ENCODE results near the gene ZNF619.

The ZNF619 gene

GRCh38 chr3:40518848-40519247 is 41.9 kb downstream of the ZNF619 start:
- no peak overlapping the region for H3K4me3 ChIP-seq (ENCODE audit: low read length in 2 of 2)
- no peak overlapping the region for H3K9ac ChIP-seq (ENCODE audit: low read depth, low read length, poor library complexity)
- H2AFZ ChIP-seq (ENCODE audit: low read length), result no peak overlapping the region
- no peak overlapping the region for H2BK12ac ChIP-seq (ENCODE audit: low read length)
- no peak overlapping the region for H4K91ac ChIP-seq (ENCODE audit: low read depth, low read length, poor library complexity)
- H2BK5ac ChIP-seq (ENCODE audit: low read length), result no peak overlapping the region
- H3K27ac ChIP-seq (replicated peaks; ENCODE audit: low read length), result no peak overlapping the region
- DNase-seq (ENCODE audit: low spot score), result no peak
- H3K4ac ChIP-seq (ENCODE audit: low read length), result no peak overlapping the region
- peaks cover 24 to 53% of the 10 kb centered on the region in 2 donors for H3K36me3 ChIP-seq (replicated peaks in 1 of 2; ENCODE audit: control insufficient read depth in 2 of 2, insufficient read depth in 2 of 2, low read length in 2 of 2)
- peaks cover 0 to 9% of the 10 kb centered on the region in 2 donors for H3K9me3 ChIP-seq (replicated peaks in 1 of 2; ENCODE audit: control insufficient read depth in 2 of 2, insufficient read depth in 1 of 2, low read depth in 1 of 2, low read length in 2 of 2)
- no peak overlapping the region for H3K23ac ChIP-seq (ENCODE audit: low read depth, low read length, poor library complexity)
- no peak overlapping the region for H3K14ac ChIP-seq (ENCODE audit: low read length)
- H3K27me3 ChIP-seq (ENCODE audit: control insufficient read depth in 3 of 3, insufficient read depth in 3 of 3, low read depth in 1 of 3, low read length in 3 of 3), result no peaks in the 10 kb centered on the region
- H3K4me2 ChIP-seq (ENCODE audit: insufficient read depth, low read length, poor library complexity, severe bottlenecking), result no peak overlapping the region
- no peak overlapping the region for H2BK15ac ChIP-seq (ENCODE audit: low read length)
- H2BK120ac ChIP-seq (ENCODE audit: low read depth, low read length), result no peak overlapping the region
- WGBS, 2 donors (ENCODE audit: extremely low coverage in 2 of 2, insufficient read length in 2 of 2, insufficient replicate concordance in 1 of 2), result 100% methylated on average over 1 of the region's 1 CpG; no CpG with 5 or more reads in 1 of the 2 donors
- no peak overlapping the region for H4K8ac ChIP-seq (ENCODE audit: low read depth, low read length)
- no peaks in the 10 kb centered on the region for H3K79me1 ChIP-seq (ENCODE audit: low read depth, low read length)
- H2AK5ac ChIP-seq (ENCODE audit: low read depth, low read length), result no peak overlapping the region
- no peak overlapping the region for H3K18ac ChIP-seq (ENCODE audit: low read length)
- no peaks in the 10 kb centered on the region for H3K4me1 ChIP-seq (ENCODE audit: control insufficient read depth in 2 of 2, insufficient read depth in 1 of 2, low read depth in 1 of 2, low read length in 2 of 2)

- no peak for DNase-seq (ENCODE audit: low spot score)
- no CpG with 5 or more reads among the region's 3 CpGs for whole genome bisulfite sequencing, 2 donors (ENCODE audit: extremely low coverage in 2 of 2, insufficient read length in 2 of 2, insufficient replicate concordance in 1 of 2)
Measured at GRCh38 chr3:40521254-40521653, 44.3 kb downstream of the ZNF619 start.

GRCh38 chr3:40523781-40524180 is 46.9 kb downstream of the ZNF619 start:
- Histone ChIP-seq H3K18ac (ENCODE audit: low read length) (no peak overlapping the region), H3K9me3 (replicated peaks in 1 of 2; ENCODE audit: control insufficient read depth in 2 of 2, insufficient read depth in 1 of 2, low read depth in 1 of 2, low read length in 2 of 2) (peaks cover 0 to 2% of the 10 kb centered on the region in 2 donors), H3K4me2 (ENCODE audit: insufficient read depth, low read length, poor library complexity, severe bottlenecking) (no peak overlapping the region), H3K23ac (ENCODE audit: low read depth, low read length, poor library complexity) (no peak overlapping the region), H4K91ac (ENCODE audit: low read depth, low read length, poor library complexity) (no peak overlapping the region), H3K27me3 (ENCODE audit: control insufficient read depth in 3 of 3, insufficient read depth in 3 of 3, low read depth in 1 of 3, low read length in 3 of 3) (no peaks in the 10 kb centered on the region), H3K4ac (ENCODE audit: low read length) (no peak overlapping the region), H2AFZ (ENCODE audit: low read length) (no peak overlapping the region), H2BK15ac (ENCODE audit: low read length) (no peak overlapping the region), H3K79me1 (ENCODE audit: low read depth, low read length) (peaks cover 3% of the 10 kb centered on the region), H3K4me1 (ENCODE audit: control insufficient read depth in 2 of 2, insufficient read depth in 1 of 2, low read depth in 1 of 2, low read length in 2 of 2) (peaks cover 3 to 8% of the 10 kb centered on the region in 2 donors), H3K36me3 (replicated peaks in 1 of 2; ENCODE audit: control insufficient read depth in 2 of 2, insufficient read depth in 2 of 2, low read length in 2 of 2) (peaks cover 2 to 35% of the 10 kb centered on the region in 2 donors), H2AK5ac (ENCODE audit: low read depth, low read length) (no peak overlapping the region), H4K8ac (ENCODE audit: low read depth, low read length) (no peak overlapping the region), H2BK12ac (ENCODE audit: low read length) (no peak overlapping the region), H3K9ac (ENCODE audit: low read depth, low read length, poor library complexity) (no peak overlapping the region), H3K27ac (replicated peaks; ENCODE audit: low read length) (no peak overlapping the region), H2BK5ac (ENCODE audit: low read length) (no peak overlapping the region), H3K14ac (ENCODE audit: low read length) (no peak overlapping the region), H2BK120ac (ENCODE audit: low read depth, low read length) (no peak overlapping the region), H3K4me3 (ENCODE audit: low read length in 2 of 2) (no peak overlapping the region)
- DNase-seq (ENCODE audit: low spot score), result no peak
- WGBS, 2 donors (ENCODE audit: extremely low coverage in 2 of 2, insufficient read length in 2 of 2, insufficient replicate concordance in 1 of 2), result no CpG with 5 or more reads among the region's 2 CpGs

More at GRCh38 chr3:40521254-40521653, 44.3 kb downstream of the ZNF619 start:
- peaks cover 0 to 9% of the 10 kb centered on the region in 2 donors for H3K9me3 ChIP-seq (replicated peaks in 1 of 2; ENCODE audit: control insufficient read depth in 2 of 2, insufficient read depth in 1 of 2, low read depth in 1 of 2, low read length in 2 of 2)
- H3K23ac ChIP-seq (ENCODE audit: low read depth, low read length, poor library complexity), result no peak overlapping the region
- no peak overlapping the region for H3K27ac ChIP-seq (replicated peaks; ENCODE audit: low read length)
- no peak overlapping the region for H2BK120ac ChIP-seq (ENCODE audit: low read depth, low read length)
- no peak overlapping the region for H2AK5ac ChIP-seq (ENCODE audit: low read depth, low read length)
- H2AFZ ChIP-seq (ENCODE audit: low read length), result no peak overlapping the region
- no peak overlapping the region for H3K14ac ChIP-seq (ENCODE audit: low read length)
- no peak overlapping the region for H2BK12ac ChIP-seq (ENCODE audit: low read length)
- H3K4ac ChIP-seq (ENCODE audit: low read length), result no peak overlapping the region
- no peak overlapping the region for H3K18ac ChIP-seq (ENCODE audit: low read length)
- H2BK5ac ChIP-seq (ENCODE audit: low read length), result no peak overlapping the region
- H4K91ac ChIP-seq (ENCODE audit: low read depth, low read length, poor library complexity), result no peak overlapping the region
- H3K4me2 ChIP-seq (ENCODE audit: insufficient read depth, low read length, poor library complexity, severe bottlenecking), result no peak overlapping the region
- no peaks in the 10 kb centered on the region for H3K27me3 ChIP-seq (ENCODE audit: control insufficient read depth in 3 of 3, insufficient read depth in 3 of 3, low read depth in 1 of 3, low read length in 3 of 3)
- H3K36me3 ChIP-seq (replicated peaks in 1 of 2; ENCODE audit: control insufficient read depth in 2 of 2, insufficient read depth in 2 of 2, low read length in 2 of 2), result peaks cover 10 to 32% of the 10 kb centered on the region in 2 donors
- H3K79me1 ChIP-seq (ENCODE audit: low read depth, low read length), result peaks cover 3% of the 10 kb centered on the region
- H3K9ac ChIP-seq (ENCODE audit: low read depth, low read length, poor library complexity), result no peak overlapping the region
- no peak overlapping the region for H2BK15ac ChIP-seq (ENCODE audit: low read length)
- H4K8ac ChIP-seq (ENCODE audit: low read depth, low read length), result no peak overlapping the region
- no peak overlapping the region for H3K4me3 ChIP-seq (ENCODE audit: low read length in 2 of 2)
- peaks cover 3 to 8% of the 10 kb centered on the region in 2 donors for H3K4me1 ChIP-seq (ENCODE audit: control insufficient read depth in 2 of 2, insufficient read depth in 1 of 2, low read depth in 1 of 2, low read length in 2 of 2)

- no peak overlapping the region for H2BK15ac ChIP-seq (ENCODE audit: low read length)
- H2AFZ ChIP-seq (ENCODE audit: low read length), result peak overlapping the region; percentile 97
- no peak overlapping the region for H2BK120ac ChIP-seq (ENCODE audit: low read depth, low read length)
- H3K23ac ChIP-seq (ENCODE audit: low read depth, low read length, poor library complexity), result peak overlapping the region; percentile 100
- peak overlapping the region; percentile 97 for H3K18ac ChIP-seq (ENCODE audit: low read length)
- H3K4me2 ChIP-seq (ENCODE audit: insufficient read depth, low read length, poor library complexity, severe bottlenecking), result peak overlapping the region; percentile 96
- H3K27ac ChIP-seq (replicated peaks; ENCODE audit: low read length), result peak overlapping the region; percentile 66
- H3K27me3 ChIP-seq (ENCODE audit: control insufficient read depth in 3 of 3, insufficient read depth in 3 of 3, low read depth in 1 of 3, low read length in 3 of 3), result no peaks in the 10 kb centered on the region
- peaks cover 3 to 8% of the 10 kb centered on the region in 2 donors for H3K4me1 ChIP-seq (ENCODE audit: control insufficient read depth in 2 of 2, insufficient read depth in 1 of 2, low read depth in 1 of 2, low read length in 2 of 2)
- peaks cover 3% of the 10 kb centered on the region for H3K79me1 ChIP-seq (ENCODE audit: low read depth, low read length)
- H3K36me3 ChIP-seq (replicated peaks in 1 of 2; ENCODE audit: control insufficient read depth in 2 of 2, insufficient read depth in 2 of 2, low read length in 2 of 2), result peaks cover 2 to 36% of the 10 kb centered on the region in 2 donors
- no peak overlapping the region for H2AK5ac ChIP-seq (ENCODE audit: low read depth, low read length)
- H4K91ac ChIP-seq (ENCODE audit: low read depth, low read length, poor library complexity), result no peak overlapping the region
- no peak overlapping the region for H4K8ac ChIP-seq (ENCODE audit: low read depth, low read length)
- no CpG with 5 or more reads among the region's 5 CpGs for WGBS, 2 donors (ENCODE audit: extremely low coverage in 2 of 2, insufficient read length in 2 of 2, insufficient replicate concordance in 1 of 2)
- H3K4ac ChIP-seq (ENCODE audit: low read length), result no peak overlapping the region
- no peak overlapping the region for H3K14ac ChIP-seq (ENCODE audit: low read length)
- H3K9me3 ChIP-seq (replicated peaks in 1 of 2; ENCODE audit: control insufficient read depth in 2 of 2, insufficient read depth in 1 of 2, low read depth in 1 of 2, low read length in 2 of 2), result no peaks in the 10 kb centered on the region
- peak overlapping the region; percentile 75 for H2BK5ac ChIP-seq (ENCODE audit: low read length)
- no peak overlapping the region for H2BK12ac ChIP-seq (ENCODE audit: low read length)
- H3K4me3 ChIP-seq (ENCODE audit: low read length in 2 of 2), result peak overlapping the region; percentile 59 to 82
- no peak for DNase-seq (ENCODE audit: low spot score)
- peak overlapping the region; percentile 90 for H3K9ac ChIP-seq (ENCODE audit: low read depth, low read length, poor library complexity)
Measured at GRCh38 chr3:40524222-40524567, 47.3 kb downstream of the ZNF619 start.
